Fibroblast of lung (primary cell): ENCODE results near the gene ACADM.
"Not testable (repeated sequence)": the region's sequence is repeated elsewhere in the genome, so short reads cannot be mapped to it uniquely, and the experiment has no call there.

Experiments
- CTCF ChIP-seq, 2 donors: IDR thresholded peaks in 1 of 2; conservative IDR thresholded peaks in 1 of 2; 1 replicate in 1 of 2; 2 replicates in 1 of 2; pipeline ENCODE4 v1.5.1; 2011 to 2012; ENCODE audit warnings: low read length in 2 of 2, control low read depth in 1 of 2, inconsistent platforms in 1 of 2, low read depth in 1 of 2, mild to moderate bottlenecking in 1 of 2
- EZH2 ChIP-seq: IDR thresholded peaks from 2 replicates; pipeline ENCODE4 v1.5.1; 2012; ENCODE audit warnings: low read length, control low read depth, mild to moderate bottlenecking; ENCODE audit errors: missing control alignments

GRCh38 chr1:75780183-75780582, 55.7 kb downstream of the ACADM start:
- TF ChIP-seq CTCF (conservative IDR thresholded peaks at IDR 0.05 in 1 of 2, IDR thresholded peaks at IDR 0.05 in 1 of 2; ENCODE audit: low read depth in 1 of 2, low read length in 2 of 2); EZH2: not testable (repeated sequence)
